Measurements from ENCODE around the gene AASS.
"Not testable (repeated sequence)": the region's sequence is repeated elsewhere in the genome, so short reads cannot be mapped to it uniquely, and the experiment has no call there.

The AASS gene

DNA sequence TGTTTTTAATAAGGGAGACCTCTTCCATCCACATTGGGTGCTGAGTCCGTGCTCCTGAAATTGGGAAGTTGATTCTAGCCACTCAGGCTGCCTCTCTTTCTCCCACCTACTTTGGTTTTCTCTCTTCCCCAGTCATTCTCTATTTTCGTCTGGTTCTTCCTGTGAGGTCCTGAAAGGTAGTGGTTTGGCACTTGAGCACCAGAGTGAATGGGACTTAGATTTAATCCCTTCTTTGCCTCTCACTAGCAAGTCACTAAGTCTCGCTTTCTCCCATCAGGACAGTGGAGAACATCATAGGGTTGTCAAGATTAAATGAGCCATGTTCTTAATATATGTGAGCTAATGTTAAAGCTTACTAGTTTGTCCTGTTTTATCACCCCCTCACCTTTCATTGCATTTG, 4.0 kb upstream of the AASS start:
- H3K36me3 ChIP-seq (ENCODE audit: control insufficient read depth, insufficient read depth, low read length): no peaks in the 10 kb centered on the region
- H3K4me3 ChIP-seq (ENCODE audit: insufficient read depth, low read depth, low read length, poor library complexity, severe bottlenecking): no peak overlapping the region
- H3K9me3 ChIP-seq (ENCODE audit: control insufficient read depth, low read length): no peaks in the 10 kb centered on the region
- H3K27me3 ChIP-seq (replicated peaks; ENCODE audit: control insufficient read depth, insufficient read depth, low read length, poor library complexity, severe bottlenecking): no peaks in the 10 kb centered on the region
- H3K27ac ChIP-seq (ENCODE audit: insufficient read depth, low read length, poor library complexity, severe bottlenecking): no peak overlapping the region
- no peak for DNase-seq
- no peaks in the 10 kb centered on the region for H3K4me1 ChIP-seq (ENCODE audit: control insufficient read depth, insufficient read depth, low read length, poor library complexity, severe bottlenecking)

DNA sequence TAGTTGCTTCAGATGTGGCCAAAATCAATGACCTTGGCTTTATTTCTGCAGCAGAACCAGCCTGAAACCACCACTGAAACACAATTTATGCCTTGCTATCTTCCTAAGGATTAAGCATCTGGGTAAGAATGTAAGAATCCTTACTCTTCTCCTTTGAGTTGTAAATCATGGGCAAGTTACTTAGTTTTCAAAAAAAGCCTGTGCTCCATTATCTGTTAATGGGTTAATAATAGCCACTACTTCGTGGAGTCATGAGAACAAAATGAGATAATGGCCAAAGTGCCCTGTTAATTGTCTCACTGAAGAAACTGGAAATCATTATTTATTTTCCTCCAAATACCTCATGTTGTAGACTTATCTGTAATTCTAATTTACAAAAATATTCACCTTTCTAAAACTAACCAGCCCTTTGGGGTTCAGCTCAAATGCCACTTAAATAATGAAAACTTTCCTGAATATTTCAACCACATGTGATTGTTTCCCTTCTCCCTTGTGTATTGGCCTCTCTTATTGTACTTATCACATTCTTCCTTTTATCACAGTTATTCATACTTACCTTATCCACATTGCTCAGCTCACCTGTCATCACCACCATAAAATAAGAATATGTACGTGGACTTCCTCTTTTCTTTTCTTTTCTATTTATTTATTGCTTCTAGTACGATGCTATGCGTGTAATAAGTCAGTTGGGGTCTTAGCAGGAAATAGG, 2.0 kb upstream of the AASS start:
- no peaks in the 10 kb centered on the region for H3K4me1 ChIP-seq (ENCODE audit: control insufficient read depth, insufficient read depth, low read length, poor library complexity, severe bottlenecking)
- no peak overlapping the region for H3K27ac ChIP-seq (ENCODE audit: insufficient read depth, low read length, poor library complexity, severe bottlenecking)
- no peaks in the 10 kb centered on the region for H3K36me3 ChIP-seq (ENCODE audit: control insufficient read depth, insufficient read depth, low read length)
- H3K9me3 ChIP-seq (ENCODE audit: control insufficient read depth, low read length): no peaks in the 10 kb centered on the region
- H3K4me3 ChIP-seq (ENCODE audit: insufficient read depth, low read depth, low read length, poor library complexity, severe bottlenecking): no peak overlapping the region
- H3K27me3 ChIP-seq (replicated peaks; ENCODE audit: control insufficient read depth, insufficient read depth, low read length, poor library complexity, severe bottlenecking): no peaks in the 10 kb centered on the region
- no peak for DNase-seq

DNA sequence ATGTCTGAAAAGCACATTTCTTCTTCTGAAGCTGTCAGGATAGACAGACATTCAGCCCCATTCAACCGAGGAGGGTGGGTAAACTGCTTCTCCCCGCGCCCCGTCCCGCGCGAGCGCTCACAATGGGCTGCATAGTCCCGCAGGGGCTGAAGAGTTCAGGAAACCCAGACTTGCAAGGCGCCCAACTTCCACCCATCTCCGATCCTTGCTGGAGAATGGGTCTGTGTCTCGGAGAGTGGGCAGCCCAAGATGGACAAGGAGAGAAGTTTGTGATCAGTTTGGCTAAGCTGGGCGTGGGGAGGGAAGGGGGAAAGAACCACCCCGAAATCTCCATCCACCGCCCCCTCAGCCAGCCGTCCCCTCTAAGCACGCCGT, 686 bp downstream of the AASS start:
- Histone ChIP-seq H3K4me1 (ENCODE audit: control insufficient read depth, insufficient read depth, low read length, poor library complexity, severe bottlenecking) (no peaks in the 10 kb centered on the region), H3K27me3 (replicated peaks; ENCODE audit: control insufficient read depth, insufficient read depth, low read length, poor library complexity, severe bottlenecking) (no peaks in the 10 kb centered on the region), H3K9me3 (ENCODE audit: control insufficient read depth, low read length) (no peaks in the 10 kb centered on the region), H3K27ac (ENCODE audit: insufficient read depth, low read length, poor library complexity, severe bottlenecking) (no peak overlapping the region), H3K36me3 (ENCODE audit: control insufficient read depth, insufficient read depth, low read length) (no peaks in the 10 kb centered on the region), H3K4me3 (ENCODE audit: insufficient read depth, low read depth, low read length, poor library complexity, severe bottlenecking) (peak overlapping the region; percentile 60)
- DNase-seq: no peak

DNA sequence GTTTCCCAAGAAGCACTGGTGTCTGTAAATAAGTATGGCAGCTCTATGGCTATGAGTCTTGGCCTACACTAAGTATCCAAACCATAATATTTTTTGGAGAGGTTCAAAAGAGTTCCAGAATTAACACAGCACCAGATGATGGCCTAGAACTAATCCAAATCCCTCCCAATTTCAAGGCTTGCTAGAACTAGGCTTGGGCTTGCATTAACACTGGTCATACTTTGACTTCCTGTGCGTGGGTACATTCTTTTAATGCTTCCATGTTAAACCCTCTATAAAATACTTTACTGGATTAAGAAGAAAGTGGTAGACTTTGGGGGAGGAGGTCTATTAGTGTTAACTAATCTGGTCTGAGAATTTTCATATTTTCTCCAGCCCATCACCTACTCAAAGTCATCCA, 3.1 kb downstream of the AASS start:
- no peak overlapping the region for H3K27ac ChIP-seq (ENCODE audit: insufficient read depth, low read length, poor library complexity, severe bottlenecking)
- no peaks in the 10 kb centered on the region for H3K4me1 ChIP-seq (ENCODE audit: control insufficient read depth, insufficient read depth, low read length, poor library complexity, severe bottlenecking)
- no peak for DNase-seq

DNA sequence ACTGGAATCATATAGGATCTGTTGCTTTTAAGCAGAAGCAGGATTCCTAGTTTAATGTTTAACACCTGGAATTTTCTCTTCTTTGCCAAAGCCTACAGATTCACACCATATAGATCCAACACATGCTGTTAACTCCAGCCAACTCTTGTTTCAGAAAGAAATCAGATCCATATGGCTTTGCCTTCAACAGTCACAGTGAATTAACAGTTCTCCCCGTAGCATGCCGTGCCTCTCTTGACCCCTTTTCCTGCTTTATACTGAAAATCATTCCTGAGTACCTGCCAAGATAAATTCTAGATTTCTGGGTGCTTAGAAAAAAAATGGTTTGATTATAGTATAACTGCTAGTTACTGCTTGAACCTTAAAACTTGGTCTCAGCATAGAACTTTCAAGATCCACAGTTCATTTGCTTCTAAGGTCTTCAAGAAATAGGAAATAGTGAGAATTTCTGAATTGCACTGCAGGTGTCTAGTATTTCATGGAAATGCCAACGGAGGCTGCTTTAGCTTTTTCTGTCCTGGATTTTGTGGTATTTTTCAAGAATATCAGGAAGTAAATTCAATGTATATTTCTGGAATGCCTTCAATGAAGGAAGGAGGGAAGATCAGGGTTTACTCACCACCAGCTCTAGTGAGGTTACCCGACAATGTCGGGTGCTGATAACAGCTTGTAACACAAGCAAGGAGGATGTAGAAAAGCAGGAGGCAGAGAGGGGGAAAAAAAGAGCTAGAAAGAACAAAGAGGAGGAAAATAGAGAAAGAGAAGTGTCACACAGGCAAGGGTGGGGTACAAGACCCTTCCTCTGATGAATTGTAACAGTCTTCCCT, 6.6 kb downstream of the AASS start:
- no peaks in the 10 kb centered on the region for H3K36me3 ChIP-seq (ENCODE audit: control insufficient read depth, insufficient read depth, low read length)
- no peaks in the 10 kb centered on the region for H3K4me1 ChIP-seq (ENCODE audit: control insufficient read depth, insufficient read depth, low read length, poor library complexity, severe bottlenecking)
- no peak overlapping the region for H3K4me3 ChIP-seq (ENCODE audit: insufficient read depth, low read depth, low read length, poor library complexity, severe bottlenecking)
- H3K27me3 ChIP-seq (replicated peaks; ENCODE audit: control insufficient read depth, insufficient read depth, low read length, poor library complexity, severe bottlenecking): no peaks in the 10 kb centered on the region
- no peaks in the 10 kb centered on the region for H3K9me3 ChIP-seq (ENCODE audit: control insufficient read depth, low read length)
- no peak for DNase-seq
- H3K27ac ChIP-seq (ENCODE audit: insufficient read depth, low read length, poor library complexity, severe bottlenecking): no peak overlapping the region

More for the DNA sequence above, 3.1 kb downstream of the AASS start:
- no peaks in the 10 kb centered on the region for H3K27me3 ChIP-seq (replicated peaks; ENCODE audit: control insufficient read depth, insufficient read depth, low read length, poor library complexity, severe bottlenecking)
- no peaks in the 10 kb centered on the region for H3K9me3 ChIP-seq (ENCODE audit: control insufficient read depth, low read length)
- no peak overlapping the region for H3K4me3 ChIP-seq (ENCODE audit: insufficient read depth, low read depth, low read length, poor library complexity, severe bottlenecking)
- H3K36me3 ChIP-seq (ENCODE audit: control insufficient read depth, insufficient read depth, low read length): no peaks in the 10 kb centered on the region

DNA sequence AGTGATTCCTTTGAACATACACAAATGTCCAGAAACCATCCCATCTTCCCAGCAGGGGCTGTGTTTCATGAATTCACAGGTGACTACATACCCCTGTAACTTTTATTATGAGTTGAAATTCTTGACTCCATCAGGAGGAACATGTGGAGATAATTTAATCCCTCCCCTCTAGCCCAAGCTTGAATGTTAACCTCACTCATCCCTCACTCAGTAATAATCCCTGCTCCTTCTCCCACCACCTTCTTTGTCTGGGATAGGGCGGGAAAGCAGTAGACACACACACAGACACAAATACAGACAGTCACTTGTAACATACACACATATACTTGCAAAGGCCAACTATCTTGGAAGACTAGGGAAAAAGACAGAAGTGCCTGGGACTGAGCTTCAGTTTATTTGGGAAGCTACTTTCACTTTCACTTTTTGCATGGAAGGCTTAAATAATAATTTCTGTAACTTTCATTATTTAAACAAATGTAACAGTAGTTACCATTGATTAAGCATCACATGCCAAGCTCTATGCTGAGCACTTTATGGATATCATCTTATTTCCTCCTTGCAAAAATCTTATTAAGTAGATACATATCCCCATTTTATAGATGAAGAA, 7.3 kb downstream of the AASS start:
- Histone ChIP-seq H3K9me3 (ENCODE audit: control insufficient read depth, low read length) (no peaks in the 10 kb centered on the region), H3K4me1 (ENCODE audit: control insufficient read depth, insufficient read depth, low read length, poor library complexity, severe bottlenecking) (no peaks in the 10 kb centered on the region), H3K36me3 (ENCODE audit: control insufficient read depth, insufficient read depth, low read length) (no peaks in the 10 kb centered on the region), H3K27me3 (replicated peaks; ENCODE audit: control insufficient read depth, insufficient read depth, low read length, poor library complexity, severe bottlenecking) (no peaks in the 10 kb centered on the region), H3K27ac (ENCODE audit: insufficient read depth, low read length, poor library complexity, severe bottlenecking) (no peak overlapping the region), H3K4me3 (ENCODE audit: insufficient read depth, low read depth, low read length, poor library complexity, severe bottlenecking) (no peak overlapping the region)
- no peak for DNase-seq

DNA sequence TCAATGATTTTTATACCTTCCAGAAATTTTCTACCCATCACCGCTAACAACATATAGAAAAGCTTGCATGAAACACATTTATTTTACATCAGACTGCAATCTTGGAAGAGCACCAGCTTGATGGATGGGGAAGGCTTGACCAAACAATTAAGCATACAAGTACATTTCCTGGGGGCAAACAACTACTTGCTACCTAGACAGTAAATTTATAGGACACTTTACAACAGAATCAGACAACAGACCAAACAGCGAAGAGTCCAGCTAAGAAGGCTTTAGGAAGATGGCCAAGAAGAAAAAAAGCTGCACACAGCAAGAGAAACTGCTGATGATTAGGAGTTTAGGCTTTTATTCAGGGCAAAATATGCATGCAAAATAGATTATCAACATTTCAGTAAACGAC, 8.0 kb downstream of the AASS start:
- no peak for DNase-seq
- Histone ChIP-seq H3K4me1 (ENCODE audit: control insufficient read depth, insufficient read depth, low read length, poor library complexity, severe bottlenecking) (no peaks in the 10 kb centered on the region), H3K9me3 (ENCODE audit: control insufficient read depth, low read length) (no peaks in the 10 kb centered on the region), H3K27ac (ENCODE audit: insufficient read depth, low read length, poor library complexity, severe bottlenecking) (no peak overlapping the region), H3K27me3 (replicated peaks; ENCODE audit: control insufficient read depth, insufficient read depth, low read length, poor library complexity, severe bottlenecking) (no peaks in the 10 kb centered on the region), H3K36me3 (ENCODE audit: control insufficient read depth, insufficient read depth, low read length) (no peaks in the 10 kb centered on the region), H3K4me3 (ENCODE audit: insufficient read depth, low read depth, low read length, poor library complexity, severe bottlenecking) (no peak overlapping the region)

DNA sequence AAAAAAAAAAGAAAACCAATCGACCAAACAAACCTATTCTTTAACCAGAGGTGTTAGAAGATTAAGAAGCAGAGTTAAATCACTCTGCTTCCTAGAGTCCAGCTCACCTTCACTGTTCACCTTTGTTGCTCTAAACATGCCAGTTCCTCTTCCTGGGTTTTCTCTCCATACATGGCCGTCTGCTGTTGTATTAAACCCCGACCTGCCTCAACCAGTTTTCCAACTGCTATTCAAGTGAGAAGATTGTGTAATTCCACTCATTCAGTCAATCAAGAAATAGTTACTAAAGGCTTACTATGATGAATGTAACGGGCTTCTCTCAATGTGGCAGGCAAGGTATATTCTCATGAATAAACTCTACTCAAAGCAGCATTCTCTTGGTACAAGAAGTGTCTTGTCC, 8.8 kb downstream of the AASS start:
- no peak for DNase-seq
- H3K27ac ChIP-seq (ENCODE audit: insufficient read depth, low read length, poor library complexity, severe bottlenecking): no peak overlapping the region
- no peaks in the 10 kb centered on the region for H3K4me1 ChIP-seq (ENCODE audit: control insufficient read depth, insufficient read depth, low read length, poor library complexity, severe bottlenecking)
- no peaks in the 10 kb centered on the region for H3K27me3 ChIP-seq (replicated peaks; ENCODE audit: control insufficient read depth, insufficient read depth, low read length, poor library complexity, severe bottlenecking)
- H3K36me3 ChIP-seq (ENCODE audit: control insufficient read depth, insufficient read depth, low read length): no peaks in the 10 kb centered on the region
- H3K9me3 ChIP-seq (ENCODE audit: control insufficient read depth, low read length): no peaks in the 10 kb centered on the region
- H3K4me3 ChIP-seq (ENCODE audit: insufficient read depth, low read depth, low read length, poor library complexity, severe bottlenecking): no peak overlapping the region

DNA sequence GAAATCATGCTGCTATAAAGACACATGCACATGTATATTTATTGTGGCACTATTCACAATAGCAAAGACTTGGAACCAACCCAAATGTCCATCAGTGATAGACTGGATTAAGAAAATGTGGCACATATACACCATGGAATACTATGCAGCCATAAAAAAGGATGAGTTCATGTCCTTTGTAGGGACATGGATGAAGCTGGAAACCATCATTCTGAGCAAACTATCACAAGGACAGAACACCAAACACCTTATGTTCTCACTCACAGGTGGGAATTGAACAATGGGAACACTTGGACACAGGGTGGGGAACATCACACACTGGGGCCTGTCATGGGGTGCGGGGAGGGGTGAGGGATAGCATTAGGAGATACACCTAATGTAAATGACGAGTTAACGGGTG, 9.3 kb downstream of the AASS start:
- H3K4me1 ChIP-seq (ENCODE audit: control insufficient read depth, insufficient read depth, low read length, poor library complexity, severe bottlenecking); H3K36me3 ChIP-seq (ENCODE audit: control insufficient read depth, insufficient read depth, low read length); H3K4me3 ChIP-seq (ENCODE audit: insufficient read depth, low read depth, low read length, poor library complexity, severe bottlenecking); H3K27me3 ChIP-seq (replicated peaks; ENCODE audit: control insufficient read depth, insufficient read depth, low read length, poor library complexity, severe bottlenecking); DNase-seq; H3K27ac ChIP-seq (ENCODE audit: insufficient read depth, low read length, poor library complexity, severe bottlenecking); H3K9me3 ChIP-seq (ENCODE audit: control insufficient read depth, low read length): not testable (repeated sequence)

DNA sequence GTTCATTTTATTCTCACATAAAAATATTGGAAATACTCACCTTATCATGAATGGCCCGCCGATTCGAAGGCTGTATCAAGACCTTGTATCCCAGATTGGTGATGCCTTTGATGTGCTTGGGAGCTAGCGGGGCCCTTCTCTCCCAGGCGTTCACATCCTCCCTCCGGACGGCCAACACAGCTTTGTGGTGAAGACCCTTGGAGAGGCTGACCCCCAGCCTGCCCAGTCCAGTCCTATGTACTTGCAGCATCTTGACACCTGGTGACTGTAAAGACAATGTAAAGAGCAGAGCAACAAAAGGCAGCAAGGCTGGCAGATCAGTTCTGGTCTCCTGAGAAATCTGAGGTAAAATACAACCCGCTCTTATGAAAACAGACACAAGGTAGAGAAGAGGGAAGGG, 10.6 kb downstream of the AASS start:
- no peak for DNase-seq
- H3K27me3 ChIP-seq (replicated peaks; ENCODE audit: control insufficient read depth, insufficient read depth, low read length, poor library complexity, severe bottlenecking): no peaks in the 10 kb centered on the region
- no peaks in the 10 kb centered on the region for H3K4me1 ChIP-seq (ENCODE audit: control insufficient read depth, insufficient read depth, low read length, poor library complexity, severe bottlenecking)
- H3K27ac ChIP-seq (ENCODE audit: insufficient read depth, low read length, poor library complexity, severe bottlenecking): no peak overlapping the region
- H3K36me3 ChIP-seq (ENCODE audit: control insufficient read depth, insufficient read depth, low read length): no peaks in the 10 kb centered on the region
- no peak overlapping the region for H3K4me3 ChIP-seq (ENCODE audit: insufficient read depth, low read depth, low read length, poor library complexity, severe bottlenecking)
- H3K9me3 ChIP-seq (ENCODE audit: control insufficient read depth, low read length): no peaks in the 10 kb centered on the region

Measured in effector memory CD4-positive, alpha-beta T cell (primary cell).